Astrocyte (in vitro differentiated cells and primary cell): ENCODE data around the gene GIPR.
"Not testable (repeated sequence)": the region's sequence is repeated elsewhere in the genome, so short reads cannot be mapped to it uniquely, and the experiment has no call there.

Experiments
- CTCF ChIP-seq: IDR thresholded peaks from 2 replicates; pipeline ENCODE4 v1.5.1; 2011; ENCODE audit warnings: low read depth, mild to moderate bottlenecking, inconsistent platforms, low read length, moderate library complexity; ENCODE audit not compliant: insufficient read depth
- EZH2 ChIP-seq: IDR thresholded peaks from 2 replicates; pipeline ENCODE4 v1.6.1; 2012; ENCODE audit warnings: mild to moderate bottlenecking, low read length, inconsistent platforms; ENCODE audit not compliant: insufficient read depth

GRCh38 chr19:45720065-45720464 is 52.0 kb downstream of the GIPR start:
- TF ChIP-seq CTCF, EZH2: not testable (repeated sequence)
